Chondrocyte (in vitro differentiated cells): ENCODE measurements around the gene SCO2. TPM values are rescaled to one million over a fixed set of nuclear protein-coding genes. Genes with fewer than 3 reads are reported as not detected.

Source experiments
- DNase-seq: peaks from one replicate; pipeline ENCODE4 v3.0.0; 2021; ENCODE audit warnings: mixed read lengths, low spot score
- H3K27ac Mint-ChIP-seq: one replicate; pipeline ENCODE4 v1.8.0; 2021; ENCODE audit warnings: mild to moderate bottlenecking, moderate library complexity, mixed read lengths; ENCODE audit not compliant: unreplicated experiment
- H3K27me3 Mint-ChIP-seq: 2 replicates; pipeline ENCODE4 v1.8.0; 2021; ENCODE audit warnings: low read depth, mixed read lengths
- H3K36me3 Mint-ChIP-seq: 2 replicates; pipeline ENCODE4 v1.8.0; 2021; ENCODE audit warnings: low read depth, mixed read lengths
- H3K4me1 Mint-ChIP-seq: 2 replicates; pipeline ENCODE4 v1.8.0; 2021; ENCODE audit warnings: low read depth, mild to moderate bottlenecking, mixed read lengths
- H3K4me3 Mint-ChIP-seq: one replicate; pipeline ENCODE4 v1.8.0; 2021; ENCODE audit warnings: mild to moderate bottlenecking, moderate library complexity, mixed read lengths; ENCODE audit not compliant: unreplicated experiment
- H3K9me3 Mint-ChIP-seq: 2 replicates; pipeline ENCODE4 v1.8.0; 2021; ENCODE audit warnings: low read depth, mixed read lengths
- CTCF ChIP-seq: fragments of 200-600 bp; sonication (generic); IDR thresholded peaks from 2 replicates; pipeline ENCODE4 v1.5.0; 2021; ENCODE audit warnings: antibody characterized with exemption, mild to moderate bottlenecking, moderate library complexity
- total RNA-seq: library from RNA; stranded (reverse); gene quantifications from 3 replicates; pipeline ENCODE4 v1.2.1, GENCODE V29; 2021

Gene SCO2
- total RNA-seq, 1 donor from 2014 or later: 5.4 TPM

GRCh38 chr22:50504369-50505211 is 20.8 kb downstream of the SCO2 start:
- Mint-ChIP-seq H3K27ac (no peak overlapping the region), H3K36me3 (peaks cover 4% of the 10 kb centered on the region), H3K27me3 (no peaks in the 10 kb centered on the region), H3K9me3 (no peaks in the 10 kb centered on the region), H3K4me3 (no peak overlapping the region), H3K4me1 (peaks cover 12% of the 10 kb centered on the region)
- no peak for TF ChIP-seq CTCF
- DNase-seq: peak; percentile 89

- Mint-ChIP-seq H3K27me3 (no peaks in the 10 kb centered on the region), H3K9me3 (no peaks in the 10 kb centered on the region), H3K36me3 (peaks cover 4% of the 10 kb centered on the region)
These were observed 21.8 kb downstream of the SCO2 start for GRCh38 chr22:50503475-50504145.

GRCh38 chr22:50502628-50503474 is 22.5 kb downstream of the SCO2 start:
- H3K4me3 Mint-ChIP-seq: no peak overlapping the region
- H3K9me3 Mint-ChIP-seq: no peaks in the 10 kb centered on the region
- no peak overlapping the region for H3K27ac Mint-ChIP-seq
- H3K36me3 Mint-ChIP-seq: peaks cover 4% of the 10 kb centered on the region
- peaks cover 2% of the 10 kb centered on the region for H3K4me1 Mint-ChIP-seq
- H3K27me3 Mint-ChIP-seq: no peaks in the 10 kb centered on the region
- DNase-seq: no peak
- TF ChIP-seq CTCF: no peak

More at GRCh38 chr22:50503475-50504145, 21.8 kb downstream of the SCO2 start:
- peaks cover 3% of the 10 kb centered on the region for H3K4me1 Mint-ChIP-seq
- no peak overlapping the region for H3K27ac Mint-ChIP-seq
- no peak overlapping the region for H3K4me3 Mint-ChIP-seq
- DNase-seq: peak; percentile 92
- no peak for TF ChIP-seq CTCF

- Mint-ChIP-seq H3K36me3 (peaks cover 4% of the 10 kb centered on the region), H3K27ac (no peak overlapping the region), H3K4me3 (no peak overlapping the region), H3K9me3 (no peaks in the 10 kb centered on the region), H3K27me3 (no peaks in the 10 kb centered on the region), H3K4me1 (peaks cover 2% of the 10 kb centered on the region)
- TF ChIP-seq CTCF: no peak
- no peak for DNase-seq
These were observed 23.3 kb downstream of the SCO2 start for GRCh38 chr22:50502096-50502495.

GRCh38 chr22:50500452-50500851 is 24.9 kb downstream of the SCO2 start:
- Mint-ChIP-seq H3K9me3 (no peaks in the 10 kb centered on the region), H3K36me3 (peaks cover 4% of the 10 kb centered on the region), H3K27ac (no peak overlapping the region), H3K4me3 (no peak overlapping the region), H3K4me1 (no peaks in the 10 kb centered on the region), H3K27me3 (no peaks in the 10 kb centered on the region)
- no peak for TF ChIP-seq CTCF
- DNase-seq: no peak
